Pancreas (tissue), 10 donors: ENCODE data around the gene HPSE. TPM values are rescaled to one million over a fixed set of nuclear protein-coding genes. Genes with fewer than 3 reads are reported as not detected.

ENCODE experiments used
- ATAC-seq, 4 donors: fragments of 200-7000 bp; cut with Tn5 transposase; one replicate each; pipeline versions ENCODE4 v1.8.0 to v1.9.1; 2020; ENCODE audit warnings: mild to moderate bottlenecking in 4 of 4, moderate library complexity in 4 of 4
- DNase-seq, 6 donors: peaks; one replicate each; pipeline ENCODE4 v3.0.0-alpha.2; 2020
- FAIRE-seq: peaks from 2 replicates; lab custom pipeline; 2012; peaks lifted over from hg19 to GRCh38; lab: Jason Lieb, UNC
- H3K27ac ChIP-seq, 4 donors: fragments of 200-600 bp; sonication (generic); 1 replicate in 3 of 4; 2 replicates in 1 of 4; pipeline versions ENCODE4 v1.5.0 to v1.8.0; 2020
- H3K27me3 ChIP-seq, 4 donors: fragments of 200-600 bp; one replicate each; pipeline ENCODE4 v1.8.0; 2021
- H3K36me3 ChIP-seq, 3 donors: fragments of 200-600 bp; sonication (generic) in 1 of 3; one replicate each; pipeline versions ENCODE4 v1.5.0 to v1.8.0; 2020 to 2021
- H3K4me1 ChIP-seq, 3 donors: fragments of 200-600 bp; one replicate each; pipeline ENCODE4 v1.8.0; 2021
- H3K4me3 ChIP-seq, 4 donors: fragments of 200-600 bp; sonication (generic) in 2 of 4; one replicate each; pipeline versions ENCODE4 v1.5.0 to v1.8.0; 2020 to 2021
- H3K9me3 ChIP-seq, 4 donors: fragments of 200-600 bp; one replicate each; pipeline ENCODE4 v1.8.0; 2021
- CTCF ChIP-seq, 4 donors: fragments of 200-600 bp; sonication (generic) in 3 of 4; IDR thresholded peaks; one replicate each; pipeline versions ENCODE4 v1.5.0 to v1.8.0; 2021; ENCODE audit warnings: antibody characterized with exemption in 4 of 4
- WGBS, 2 donors: extraction: QIAGEN DNeasy Blood & Tissue Kit; methylation state at CpG; one replicate each; pipeline ENCODE4 v1.1.7; 2013; 5-methylcytosine and 5-hydroxymethylcytosine counted together
- intact Hi-C, 3 donors: fragments of 100-400 bp; cut with DNase I; formaldehyde crosslinking; loops; one replicate each; pipeline versions ENCODE4 v1.11.1 to v1.14.2; 2022
- polyA plus RNA-seq, 2 donors: library from polyadenylated mRNA; stranded (reverse); fragments of 200-250 nt; gene quantifications; one replicate each; pipeline ENCODE4 v1.2.3, GENCODE V29; 2013
- total RNA-seq, 6 donors: library from RNA; stranded (reverse); fragmentation: NEBNext Ultra II Directional in 4 of 6; extraction: Animal tissue kit (Norgen Biotek cat#: 25700) in 4 of 6; gene quantifications; one replicate each; pipeline versions ENCODE4 v1.2.1 to v1.2.4, GENCODE V29; 2021 to 2023
- donor health status: healthy with polysubstance abuse.
- donor health status: DM: no; HTN: no; CAD: no; lungs with moderate emphysema.
- donor health status: DM: no; HTN: no; CAD: no.
- donor health status: control.
- donor health status: control.
- donor health status: Bipolar disorder and iron deficiency.
- donor health status: DM: yes; HTN: yes; CAD: no.
- donor health status: DM: no; HTN: no; CAD: no.
- donor health status: DM: no; HTN: no; CAD: no.
- donor health status: DM: yes; HTN: yes; CAD: no.

HPSE gene
- total and polyA plus RNA-seq, 8 donors: 0.12 to 2.5 (median 0.70) TPM

GRCh38 chr4:83257811-83258210, 76.8 kb downstream of the HPSE start:
- no peak overlapping the region for H3K4me3 ChIP-seq
- H3K36me3 ChIP-seq: no peaks in the 10 kb centered on the region
- H3K4me1 ChIP-seq: peaks cover 0 to 3% (median 0%) of the 10 kb centered on the region in 3 donors
- ATAC-seq (no peak), FAIRE-seq (no peak), DNase-seq (no peak)
- WGBS, 2 donors: 93% methylated on average over 7 of the region's 7 CpGs
- intact Hi-C loops: no loop called here
- no peaks in the 10 kb centered on the region for H3K9me3 ChIP-seq
- no peak for TF ChIP-seq CTCF (IDR thresholded peaks at IDR 0.05)
- H3K27me3 ChIP-seq: no peaks in the 10 kb centered on the region
- H3K27ac ChIP-seq: no peak overlapping the region

GRCh38 chr4:83255584-83255983, 79.1 kb downstream of the HPSE start:
- FAIRE-seq (peak; percentile 26), ATAC-seq (no peak), DNase-seq (no peak)
- TF ChIP-seq CTCF (IDR thresholded peaks at IDR 0.05): no peak
- H3K9me3 ChIP-seq: no peaks in the 10 kb centered on the region
- no peaks in the 10 kb centered on the region for H3K27me3 ChIP-seq
- intact Hi-C loops: no loop called here
- H3K27ac ChIP-seq: no peak overlapping the region
- no peaks in the 10 kb centered on the region for H3K36me3 ChIP-seq
- H3K4me3 ChIP-seq: no peak overlapping the region
- H3K4me1 ChIP-seq: no peaks in the 10 kb centered on the region
- WGBS, 2 donors: 59 to 62% methylated on average over 1 of the region's 1 CpG

- 34 to 41% methylated on average over 7 of the region's 7 CpGs for WGBS, 2 donors
- no peak overlapping the region for H3K27ac ChIP-seq
- peak in 3 of 4 donors; percentile 15 to 42 (median 23) for TF ChIP-seq CTCF (IDR thresholded peaks at IDR 0.05)
- ATAC-seq (peak; percentile 70 to 93 (median 80)), DNase-seq (peak in 4 of 6 donors; percentile 56 to 63 (median 60)), FAIRE-seq (no peak)
- no peak overlapping the region for H3K4me3 ChIP-seq
- H3K27me3 ChIP-seq: no peaks in the 10 kb centered on the region
- H3K9me3 ChIP-seq: no peaks in the 10 kb centered on the region
- intact Hi-C loops: no loop called here
- H3K36me3 ChIP-seq: no peaks in the 10 kb centered on the region
- no peaks in the 10 kb centered on the region for H3K4me1 ChIP-seq
Measured at GRCh38 chr4:83252782-83253405, 81.8 kb downstream of the HPSE start.

- no peak for ATAC-seq
- Histone ChIP-seq H3K36me3 (no peaks in the 10 kb centered on the region), H3K9me3 (no peaks in the 10 kb centered on the region), H3K27ac (no peak overlapping the region), H3K4me3 (no peak overlapping the region), H3K27me3 (no peaks in the 10 kb centered on the region), H3K4me1 (no peaks in the 10 kb centered on the region)
- TF ChIP-seq CTCF (IDR thresholded peaks at IDR 0.05): no peak
- no peak for FAIRE-seq
- intact Hi-C loops: no loop called here
- DNase-seq: no peak
- 93% methylated on average over 2 of the region's 2 CpGs for WGBS, 2 donors
Measured at GRCh38 chr4:83251447-83251830, 83.2 kb downstream of the HPSE start.

GRCh38 chr4:83250687-83251446, 83.8 kb downstream of the HPSE start:
- ATAC-seq (no peak), DNase-seq (no peak), FAIRE-seq (no peak)
- WGBS, 2 donors: 91 to 93% methylated on average over 7 of the region's 7 CpGs
- intact Hi-C loops: no loop called here
- no peaks in the 10 kb centered on the region for H3K36me3 ChIP-seq
- no peaks in the 10 kb centered on the region for H3K27me3 ChIP-seq
- H3K4me1 ChIP-seq: no peaks in the 10 kb centered on the region
- H3K4me3 ChIP-seq: no peak overlapping the region
- no peak for TF ChIP-seq CTCF (IDR thresholded peaks at IDR 0.05)
- H3K9me3 ChIP-seq: no peaks in the 10 kb centered on the region
- no peak overlapping the region for H3K27ac ChIP-seq
